NCI-H2196 (cell line): ENCODE data around the gene SST.
"Not testable (repeated sequence)": the region's sequence is repeated elsewhere in the genome, so short reads cannot be mapped to it uniquely, and the experiment has no call there.

Experiments
- DNase-seq: peaks from one replicate; lab custom pipeline; 2025; ENCODE audit not compliant: unreplicated experiment; lab: John Stamatoyannopoulos, UW

SST gene

GRCh38 chr3:187684880-187685279, 14.7 kb upstream of the SST start:
- DNase-seq, result no peak

- DNase-seq, result no peak
Measured at GRCh38 chr3:187684444-187684843, 14.2 kb upstream of the SST start.

- DNase-seq, result not testable (repeated sequence)
Measured at GRCh38 chr3:187681756-187682155, 11.6 kb upstream of the SST start.

GRCh38 chr3:187679638-187680396, 9.6 kb upstream of the SST start:
- peak; percentile 88 for DNase-seq

GRCh38 chr3:187678726-187679268, 8.6 kb upstream of the SST start:
- DNase-seq, result peak; percentile 77

GRCh38 chr3:187677604-187678003, 7.4 kb upstream of the SST start:
- DNase-seq, result no peak

GRCh38 chr3:187673012-187673411, 2.8 kb upstream of the SST start:
- DNase-seq, result no peak

- peak; percentile 48 for DNase-seq
Measured at GRCh38 chr3:187667526-187667925, 2.7 kb downstream of the SST start.

- DNase-seq, result no peak
Measured at GRCh38 chr3:187665764-187666402, 4.3 kb downstream of the SST start.

- DNase-seq, result no peak
Measured at GRCh38 chr3:187665010-187665409, 5.2 kb downstream of the SST start.

- DNase-seq, result no peak
Measured at GRCh38 chr3:187662848-187663409, 7.3 kb downstream of the SST start.

- DNase-seq, result no peak
Measured at GRCh38 chr3:187661267-187661666, 8.9 kb downstream of the SST start.

- no peak for DNase-seq
Measured at GRCh38 chr3:187651282-187651681, 18.9 kb downstream of the SST start.

- DNase-seq, result no peak
Measured at GRCh38 chr3:187648177-187648576, 22.0 kb downstream of the SST start.

- DNase-seq, result no peak
Measured at GRCh38 chr3:187646906-187647660, 23.1 kb downstream of the SST start.

GRCh38 chr3:187645379-187645778, 24.8 kb downstream of the SST start:
- not testable (repeated sequence) for DNase-seq

- DNase-seq, result no peak
Measured at GRCh38 chr3:187642861-187643260, 27.3 kb downstream of the SST start.

- DNase-seq, result no peak
Measured at GRCh38 chr3:187641320-187642016, 28.7 kb downstream of the SST start.

GRCh38 chr3:187640569-187641059, 29.6 kb downstream of the SST start:
- DNase-seq, result peak; percentile 36

GRCh38 chr3:187639927-187640568, 30.1 kb downstream of the SST start:
- no peak for DNase-seq
